Motor neuron (in vitro differentiated cells): Measurements from ENCODE around the gene SETD2. TPM values are rescaled to one million over a fixed set of nuclear protein-coding genes. Genes with fewer than 3 reads are reported as not detected.
"Not testable (repeated sequence)": the region's sequence is repeated elsewhere in the genome, so short reads cannot be mapped to it uniquely, and the experiment has no call there.

Source experiments
- ATAC-seq, 8 experiments: fragments of 200-7000 bp; cut with Tn5 transposase; replicated peaks in 6 of 8; 2 replicates each; pipeline ENCODE4 v1.8.0; 2021; ENCODE audit warnings: mild to moderate bottlenecking in 8 of 8, moderate library complexity in 8 of 8
- H3K27ac ChIP-seq, 2 donors: fragments of 250-450 bp; sonication (Bioruptor Pico); 2 replicates each; pipeline ENCODE4 v1.9.0; 2021; ENCODE audit warnings: antibody characterized with exemption in 2 of 2, mild to moderate bottlenecking in 2 of 2, moderate library complexity in 1 of 2
- H3K4me1 ChIP-seq, 2 donors: fragments of 250-450 bp; sonication (Bioruptor Pico); replicated peaks in 1 of 2; 2 replicates each; pipeline ENCODE4 v1.6.1; 2021; ENCODE audit warnings: antibody characterized with exemption in 2 of 2, mild to moderate bottlenecking in 2 of 2, moderate library complexity in 1 of 2
- H3K4me3 ChIP-seq, 5 donors: fragments of 250-450 bp; sonication (Bioruptor Pico); 2 replicates each; pipeline ENCODE4 v1.9.0; 2021; ENCODE audit warnings: antibody characterized with exemption in 5 of 5, mild to moderate bottlenecking in 5 of 5, moderate library complexity in 4 of 5
- WGBS, 10 experiments: fragments of 450-650 bp; shearing (Covaris generic); methylation state at CpG; one replicate each; pipeline ENCODE4 v1.0.0; 2022; 5-methylcytosine and 5-hydroxymethylcytosine counted together
- in situ Hi-C, 9 experiments: fragments of 400-800 bp; cut with MboI; loops; one replicate each; pipeline ENCODE4 v1.15.0; 2021; ENCODE audit warnings: low sequenced_read_pairs in 9 of 9, low pct_unique_long_range_greater_than_20kb in 2 of 9; ENCODE audit not compliant: unreplicated experiment in 9 of 9
- total RNA-seq, 8 experiments: library from RNA; unstranded; fragments of 300-600 nt; gene quantifications; 2 replicates each; pipeline versions ENCODE4 v1.2.3 to v1.2.4, GENCODE V29; 2022

Gene SETD2
- total RNA-seq, 8 experiments from 2014 or later = 24.0 to 67.0 (median 37.2) TPM

DNA sequence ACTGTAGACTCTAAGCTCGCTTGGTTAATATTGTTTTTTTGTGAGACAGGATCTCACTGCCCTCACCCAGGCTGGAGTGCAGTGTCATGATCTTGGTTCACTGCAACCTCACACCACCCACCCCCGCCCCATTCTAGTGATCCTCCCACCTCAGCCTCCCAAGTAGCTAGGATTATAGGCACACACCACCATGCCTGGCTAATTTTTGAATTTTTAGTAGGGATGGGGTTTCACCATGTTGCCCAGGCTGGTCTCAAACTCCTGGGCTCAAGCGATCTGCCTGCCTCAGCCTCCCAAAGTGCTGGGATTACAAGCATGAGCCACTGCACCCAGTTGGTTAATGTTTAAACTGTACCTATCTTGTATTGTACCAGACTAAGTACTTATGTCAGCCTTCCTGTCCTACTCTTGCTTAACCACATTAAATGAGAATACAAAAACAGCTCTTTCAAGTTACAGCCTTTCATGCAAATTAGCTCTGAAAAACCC, 22.9 kb downstream of the SETD2 start:
- H3K4me3 ChIP-seq, H3K27ac ChIP-seq, H3K4me1 ChIP-seq, in situ Hi-C loops, ATAC-seq: not testable (repeated sequence)
- WGBS, 10 experiments = 75 to 100% (median 83%) methylated on average over 1 to 2 of the region's 3 CpGs; no CpG with 5 or more reads in 4 of the 10 experiments

DNA sequence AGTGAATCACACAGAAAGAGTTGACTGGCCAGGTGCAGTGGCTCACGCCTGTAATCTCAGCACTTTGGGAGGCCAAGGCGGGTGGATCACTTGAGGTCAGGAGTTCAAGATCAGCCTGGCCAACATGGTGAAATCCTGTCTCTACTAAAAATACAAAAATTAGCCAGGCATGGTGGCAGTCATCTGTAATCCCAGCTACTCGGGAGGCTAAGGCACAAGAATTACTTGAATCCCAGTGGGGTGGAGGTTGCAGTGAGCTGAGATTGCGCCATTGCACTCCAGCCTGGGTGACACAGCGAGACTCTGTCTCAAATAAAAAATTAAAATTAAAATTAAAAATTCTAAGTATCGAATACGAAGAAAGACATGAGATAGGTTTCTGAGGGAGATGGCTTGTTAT, 23.4 kb downstream of the SETD2 start:
- peak in 1 of 8 experiments; percentile 41 for ATAC-seq
- WGBS, 10 experiments = 68 to 98% (median 90%) methylated on average over 2 to 5 of the region's 7 CpGs; no CpG with 5 or more reads in 2 of the 10 experiments
- H3K4me1 ChIP-seq, in situ Hi-C loops, H3K4me3 ChIP-seq, H3K27ac ChIP-seq: not testable (repeated sequence)

DNA sequence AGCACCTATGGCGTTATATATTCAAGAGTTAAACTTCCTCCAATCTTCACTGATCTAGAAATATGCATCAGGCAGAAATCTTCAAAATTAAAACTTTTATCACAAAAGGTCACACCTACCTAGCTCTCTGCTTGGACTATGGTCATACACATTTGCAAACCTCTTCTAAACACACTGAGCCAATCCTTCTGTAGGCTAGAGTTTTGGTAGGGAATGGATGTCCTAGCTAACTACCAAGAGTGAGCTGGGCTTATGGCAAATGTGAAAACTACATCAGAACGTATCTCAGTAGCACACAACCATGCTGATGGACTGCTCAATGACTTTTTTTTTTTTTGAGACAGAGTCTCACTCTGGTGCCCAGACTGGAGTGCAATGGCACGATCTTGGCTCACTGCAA, 29.6 kb downstream of the SETD2 start:
- 40 to 100% (median 96%) methylated on average over 1 to 2 of the region's 3 CpGs for WGBS, 10 experiments
- ATAC-seq = no peak
- no peaks in the 10 kb centered on the region for H3K4me1 ChIP-seq
- no peak overlapping the region for H3K4me3 ChIP-seq
- H3K27ac ChIP-seq = no peak overlapping the region
- in situ Hi-C loops = no loop called here

DNA sequence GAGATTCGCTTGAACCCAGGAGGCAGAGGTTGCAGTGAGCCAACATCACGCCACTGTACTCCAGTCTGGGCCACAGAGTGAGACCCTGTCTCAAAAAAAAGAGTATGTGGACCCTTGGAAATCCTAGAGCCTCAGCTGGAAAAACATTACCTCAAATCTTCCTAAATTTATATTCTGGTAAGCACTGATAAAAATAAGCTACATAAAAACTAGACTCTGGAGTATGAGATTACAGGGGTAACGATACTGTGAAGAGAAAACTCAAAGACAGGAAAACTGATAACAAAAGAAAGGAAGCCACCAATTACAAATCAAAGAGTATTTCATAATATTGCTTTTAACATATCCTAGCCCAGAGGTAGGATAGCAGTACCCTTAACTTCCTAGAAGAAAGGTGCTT, 30.3 kb downstream of the SETD2 start:
- WGBS, 10 experiments = 80 to 100% (median 100%) methylated on average over 1 to 3 of the region's 3 CpGs; no CpG with 5 or more reads in 3 of the 10 experiments
- in situ Hi-C loops = no loop called here
- Histone ChIP-seq H3K4me3 (no peak overlapping the region), H3K4me1 (no peaks in the 10 kb centered on the region), H3K27ac (no peak overlapping the region)
- ATAC-seq = no peak

DNA sequence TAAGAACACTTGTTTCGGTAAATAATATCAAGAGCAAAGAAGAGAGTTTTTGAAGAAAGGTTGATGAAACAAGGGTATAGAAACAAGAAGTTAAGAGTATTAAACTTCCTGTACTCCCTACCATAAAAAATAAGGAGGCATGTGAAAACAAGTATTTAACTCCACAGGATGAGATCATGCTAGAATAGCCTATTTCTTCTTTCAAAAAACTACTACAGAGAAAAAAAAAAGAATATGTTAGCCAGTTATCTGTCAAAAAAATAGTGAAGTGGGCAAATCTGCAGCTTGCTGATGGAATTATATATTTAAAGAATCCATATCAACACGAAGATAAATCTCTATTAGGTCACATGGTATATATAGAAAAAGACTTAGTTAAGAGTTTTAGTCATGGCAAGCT, 33.4 kb downstream of the SETD2 start:
- Histone ChIP-seq H3K4me3 (no peak overlapping the region), H3K4me1 (no peaks in the 10 kb centered on the region), H3K27ac (no peak overlapping the region)
- 83 to 100% (median 100%) methylated on average over 1 to 2 of the region's 2 CpGs; no CpG with 5 or more reads in 1 of the 10 experiments for WGBS, 10 experiments
- in situ Hi-C loops = no loop called here
- no peak for ATAC-seq

DNA sequence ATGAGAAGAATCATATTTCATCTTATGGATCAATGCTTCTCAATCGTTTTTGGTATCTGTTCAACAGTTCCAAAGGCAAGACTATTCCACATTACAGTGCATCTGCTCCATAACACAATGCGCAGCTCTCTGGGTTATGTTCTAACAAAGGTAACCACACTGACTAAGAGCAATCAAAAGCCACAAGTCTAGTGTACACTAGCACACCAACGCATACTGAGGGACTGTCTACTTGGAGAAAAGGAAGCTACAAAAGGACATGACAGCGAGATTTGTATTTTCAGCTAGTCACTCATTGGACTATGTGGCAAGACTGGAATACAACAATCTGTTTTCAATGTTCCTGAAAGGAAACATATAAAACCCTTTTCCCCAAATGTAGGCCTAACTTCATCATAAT, 35.8 kb downstream of the SETD2 start:
- Histone ChIP-seq H3K4me1 (no peaks in the 10 kb centered on the region), H3K27ac (no peak overlapping the region), H3K4me3 (no peak overlapping the region)
- in situ Hi-C loops = no loop called here
- WGBS, 10 experiments = 56 to 100% (median 89%) methylated on average over 2 to 4 of the region's 4 CpGs; no CpG with 5 or more reads in 3 of the 10 experiments
- ATAC-seq = no peak

DNA sequence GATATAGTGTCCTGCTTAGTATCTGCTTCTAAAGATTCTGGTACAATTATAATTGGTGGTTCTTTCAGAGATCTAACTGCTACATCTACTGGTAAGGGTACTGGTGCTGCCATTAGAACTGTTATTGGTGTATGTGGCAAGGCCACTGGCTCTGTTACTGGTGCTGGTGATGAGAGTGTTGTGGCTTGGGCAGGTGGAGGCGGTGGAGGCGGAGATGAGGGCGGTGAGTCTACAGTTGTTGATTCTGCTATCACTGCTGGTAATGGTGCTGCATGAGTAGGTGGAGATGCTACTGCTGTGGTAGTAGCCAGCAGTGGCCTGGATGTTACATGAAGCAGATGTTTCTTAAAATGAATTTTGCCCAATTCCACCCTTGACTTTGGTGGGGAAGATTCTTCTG, 40.1 kb downstream of the SETD2 start:
- in situ Hi-C loops = no loop called here
- WGBS, 10 experiments = 82 to 100% (median 89%) methylated on average over 1 to 3 of the region's 3 CpGs; no CpG with 5 or more reads in 7 of the 10 experiments
- no peak for ATAC-seq
- no peaks in the 10 kb centered on the region for H3K4me1 ChIP-seq
- H3K4me3 ChIP-seq = no peak overlapping the region
- H3K27ac ChIP-seq = no peak overlapping the region

DNA sequence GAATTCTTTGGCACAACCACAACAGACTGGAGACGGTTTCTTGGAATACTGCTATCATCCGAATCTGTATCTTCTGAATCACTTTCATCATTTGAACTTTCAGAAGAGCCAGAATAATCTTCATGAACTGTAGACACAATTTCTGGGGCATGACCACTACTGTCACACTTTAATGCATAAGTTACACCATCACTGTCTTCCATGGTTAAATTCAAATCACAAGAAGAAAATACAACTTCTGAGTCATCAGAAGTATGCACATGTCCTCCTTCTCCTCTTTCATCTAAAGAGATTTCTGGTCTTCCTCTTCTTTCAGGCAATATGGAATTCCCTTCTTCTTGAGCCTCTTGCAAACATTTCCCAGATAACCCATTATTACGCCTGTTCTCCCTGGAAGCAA, 42.5 kb downstream of the SETD2 start:
- no peak overlapping the region for H3K27ac ChIP-seq
- H3K4me1 ChIP-seq = no peaks in the 10 kb centered on the region
- no peak overlapping the region for H3K4me3 ChIP-seq
- in situ Hi-C loops = no loop called here
- 36 to 100% (median 98%) methylated on average over 1 to 3 of the region's 3 CpGs for WGBS, 10 experiments
- ATAC-seq = peak in 2 of 8 experiments; percentile 59 to 81

DNA sequence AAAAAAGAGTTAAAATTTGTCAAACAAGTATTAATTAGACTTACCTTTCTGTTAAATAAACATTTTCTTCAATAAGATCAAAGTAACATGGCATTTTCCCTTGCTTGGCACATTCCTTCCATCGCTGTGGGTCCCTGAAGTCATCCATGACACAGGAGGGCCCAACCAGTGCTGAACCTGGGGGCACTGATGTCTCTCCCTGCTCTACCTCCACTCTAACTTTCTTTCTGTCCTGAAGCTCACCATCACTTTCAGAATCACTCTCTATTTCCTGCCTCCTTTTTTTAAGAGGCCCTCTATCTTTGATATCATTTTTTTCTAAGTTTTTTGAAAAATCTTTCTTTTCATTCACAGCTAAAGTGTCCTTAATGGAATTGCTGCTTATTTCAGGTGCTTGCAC, 43.8 kb downstream of the SETD2 start:
- in situ Hi-C loops = no loop called here
- Histone ChIP-seq H3K4me3 (no peak overlapping the region), H3K27ac (no peak overlapping the region), H3K4me1 (no peaks in the 10 kb centered on the region)
- WGBS, 10 experiments = 83 to 100% (median 100%) methylated on average over 1 of the region's 1 CpG; no CpG with 5 or more reads in 3 of the 10 experiments
- no peak for ATAC-seq

DNA sequence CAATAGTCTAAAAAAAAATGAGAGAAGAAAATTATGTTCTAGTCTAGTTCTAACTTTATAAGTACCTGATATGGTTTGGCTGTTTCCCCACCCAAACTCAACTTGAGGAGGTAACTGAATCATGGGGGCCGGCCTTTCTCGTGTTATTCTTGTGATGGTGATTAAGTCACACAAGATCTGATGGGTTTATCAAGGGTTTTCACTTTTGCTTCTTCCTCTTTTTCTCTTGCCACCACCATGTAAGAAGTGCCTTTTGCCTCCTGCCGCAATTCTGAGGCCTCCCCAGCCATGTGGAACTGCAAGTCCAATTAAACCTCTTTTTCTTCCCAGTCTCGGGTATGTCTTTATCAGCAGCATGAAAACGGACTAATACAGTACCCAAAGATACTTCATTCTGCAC, 44.5 kb downstream of the SETD2 start:
- ATAC-seq, in situ Hi-C loops, H3K4me1 ChIP-seq, H3K4me3 ChIP-seq, H3K27ac ChIP-seq: not testable (repeated sequence)
- 70 to 100% (median 96%) methylated on average over 2 to 5 of the region's 5 CpGs; no CpG with 5 or more reads in 1 of the 10 experiments for WGBS, 10 experiments

DNA sequence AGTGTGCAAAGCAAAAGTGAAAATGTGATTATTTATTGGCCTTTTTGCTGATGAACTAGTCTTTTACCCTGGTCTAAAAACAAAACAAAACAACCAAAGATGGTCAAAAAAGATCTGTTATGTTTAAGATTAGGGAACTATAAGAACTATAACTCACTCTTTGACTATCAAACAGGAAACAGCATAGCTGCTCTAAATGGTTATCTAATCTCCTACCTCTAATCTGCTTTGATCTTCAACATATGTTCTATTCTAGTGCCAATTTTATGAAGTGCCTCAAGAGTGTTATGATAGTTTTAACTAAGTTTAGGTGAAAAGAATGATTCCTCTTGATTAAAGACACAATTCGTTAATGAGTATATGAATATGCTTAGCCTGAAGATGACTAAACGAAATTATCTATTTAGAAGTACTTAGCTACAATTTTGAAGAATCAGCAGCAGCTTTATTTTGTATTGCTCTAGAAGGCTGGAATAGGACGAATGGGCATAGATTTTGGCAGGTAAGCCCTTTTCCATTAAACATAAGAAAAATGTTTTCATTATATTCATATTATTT, 46.0 kb downstream of the SETD2 start:
- Histone ChIP-seq H3K4me3 (no peak overlapping the region), H3K27ac (no peak overlapping the region), H3K4me1 (no peaks in the 10 kb centered on the region)
- WGBS, 10 experiments = 58 to 100% (median 92%) methylated on average over 1 to 3 of the region's 3 CpGs; no CpG with 5 or more reads in 2 of the 10 experiments
- in situ Hi-C loops = no loop called here
- ATAC-seq = no peak

DNA sequence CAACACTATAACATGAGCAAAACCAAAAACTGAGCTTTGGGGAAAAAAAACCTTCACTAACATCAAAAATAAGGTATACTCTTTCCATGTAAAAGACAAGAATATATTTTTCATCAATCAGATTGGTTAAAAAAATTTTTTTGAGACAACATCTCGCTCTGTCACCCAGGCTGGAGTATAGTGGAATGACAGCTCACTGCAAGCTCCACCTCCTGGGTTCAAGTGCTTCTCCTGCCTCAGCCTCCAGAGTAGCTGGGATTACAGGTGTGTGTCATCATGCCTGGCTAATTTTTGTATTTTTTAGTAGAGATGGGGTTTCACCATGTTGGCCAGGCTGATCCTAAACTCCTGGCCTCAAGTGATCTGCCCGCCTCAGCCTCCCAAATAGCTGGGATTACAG, 48.4 kb downstream of the SETD2 start:
- H3K27ac ChIP-seq, in situ Hi-C loops, H3K4me1 ChIP-seq, ATAC-seq, H3K4me3 ChIP-seq: not testable (repeated sequence)
- 80 to 100% (median 100%) methylated on average over 1 to 2 of the region's 2 CpGs; no CpG with 5 or more reads in 3 of the 10 experiments for WGBS, 10 experiments

DNA sequence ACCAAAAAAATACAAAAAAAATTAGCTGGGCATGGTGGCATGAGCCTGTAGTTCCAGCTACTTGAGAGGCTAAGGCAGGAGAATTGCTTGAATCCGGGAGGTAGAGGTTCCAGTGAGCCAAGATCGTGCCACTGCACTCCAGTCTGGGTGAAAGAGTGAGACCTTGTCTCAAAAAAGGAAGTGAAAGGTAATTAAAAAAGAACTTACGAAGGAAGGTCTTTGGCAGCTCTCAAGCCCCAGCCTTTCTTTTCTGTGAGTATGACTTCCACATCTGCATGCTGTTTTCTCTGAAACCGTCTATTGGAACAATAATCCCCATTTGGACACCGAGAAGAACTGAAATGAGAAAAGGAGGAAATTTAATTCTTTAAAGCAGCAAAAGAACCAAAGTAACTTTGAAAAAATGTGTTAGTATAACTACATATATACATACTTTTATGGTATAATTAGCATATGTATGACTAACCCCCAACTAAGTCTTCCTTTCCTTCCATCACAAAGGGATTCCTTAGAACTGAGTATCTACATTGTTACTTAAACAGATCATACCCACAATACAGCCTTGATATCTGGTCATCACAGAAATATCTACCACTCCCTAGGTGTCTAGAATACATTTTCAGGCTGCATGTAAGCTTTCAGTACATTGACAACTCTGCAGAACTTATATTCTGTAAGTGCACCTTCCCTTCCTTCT, 50.1 kb downstream of the SETD2 start:
- WGBS, 10 experiments = 60 to 100% (median 86%) methylated on average over 1 to 5 of the region's 5 CpGs; no CpG with 5 or more reads in 1 of the 10 experiments
- no peak overlapping the region for H3K27ac ChIP-seq
- in situ Hi-C loops = no loop called here
- H3K4me1 ChIP-seq = no peaks in the 10 kb centered on the region
- peak in 3 of 8 experiments; percentile 27 to 45 (median 32) for ATAC-seq
- no peak overlapping the region for H3K4me3 ChIP-seq
